CD4-positive, alpha-beta T cell (primary cell): ENCODE measurements around the gene PIAS1. TPM values are rescaled to one million over a fixed set of nuclear protein-coding genes. Genes with fewer than 3 reads are reported as not detected.
A peak's percentile ranks its signal among the peaks of the same experiment; 100 is the strongest.

ENCODE experiments used
- ATAC-seq: fragments of 200-7000 bp; cut with Tn5 transposase; one replicate; pipeline ENCODE4 v1.10.0; 2022; ENCODE audit warnings: mild to moderate bottlenecking; ENCODE audit not compliant: poor library complexity
- CTCF ChIA-PET: fragments of 350-600 bp; sonication (Branson Sonifier 250); formaldehyde crosslinking; loops from one replicate; lab custom pipeline; 2021; ENCODE audit warnings: antibody characterized with exemption, inconsistent platforms; lab: Charles Lee
- POLR2A ChIA-PET: fragments of 350-600 bp; sonication (Branson Sonifier 250); formaldehyde crosslinking; loops from one replicate; lab custom pipeline; 2021; ENCODE audit warnings: antibody characterized with exemption, inconsistent platforms; lab: Charles Lee
- DNase-seq, 14 experiments: peaks; one replicate each; pipeline ENCODE4 v3.0.0-alpha.2; 2013 to 2020; ENCODE audit warnings: mixed read lengths in 2 of 14
- H3K27ac ChIP-seq, 2 donors: one replicate each; pipeline versions ENCODE4 v1.5.1 to v1.7.0; 2013; ENCODE audit warnings: low read length in 2 of 2, low read depth in 1 of 2, mild to moderate bottlenecking in 1 of 2
- H3K27me3 ChIP-seq, 2 experiments: 1 replicate in 1 of 2; 2 replicates in 1 of 2; pipeline versions ENCODE4 v1.6.1 to v1.7.0; 2013; ENCODE audit warnings: low read length in 2 of 2, control low read depth in 1 of 2, mild to moderate bottlenecking in 1 of 2, moderate library complexity in 1 of 2; ENCODE audit not compliant: insufficient read depth in 2 of 2, control insufficient read depth in 1 of 2
- H3K36me3 ChIP-seq: one replicate; pipeline ENCODE4 v1.6.1; 2013; ENCODE audit warnings: low read length, control low read depth; ENCODE audit not compliant: insufficient read depth
- H3K4me1 ChIP-seq: one replicate; pipeline ENCODE4 v1.6.1; 2013; ENCODE audit warnings: low read length, control low read depth; ENCODE audit not compliant: insufficient read depth
- H3K4me3 ChIP-seq: one replicate; pipeline ENCODE4 v1.5.1; 2013; ENCODE audit warnings: mild to moderate bottlenecking, low read length, moderate library complexity
- H3K9me3 ChIP-seq, 2 experiments: 1 replicate in 1 of 2; 2 replicates in 1 of 2; pipeline versions ENCODE4 v1.6.1 to v1.7.0; 2013; ENCODE audit warnings: low read length in 2 of 2, mild to moderate bottlenecking in 2 of 2, control low read depth in 1 of 2, moderate library complexity in 1 of 2; ENCODE audit not compliant: control insufficient read depth in 1 of 2, insufficient read depth in 1 of 2
- H3K27ac Mint-ChIP-seq: one replicate; pipeline ENCODE4 v1.8.0; 2020; ENCODE audit warnings: mixed read lengths
- H3K27me3 Mint-ChIP-seq: one replicate; pipeline ENCODE4 v1.8.0; 2021; ENCODE audit warnings: mixed read lengths
- H3K36me3 Mint-ChIP-seq: one replicate; pipeline ENCODE4 v1.8.0; 2021; ENCODE audit warnings: low read depth, mixed read lengths
- H3K4me1 Mint-ChIP-seq: one replicate; pipeline ENCODE4 v1.8.0; 2021; ENCODE audit warnings: low read depth, mixed read lengths
- H3K4me3 Mint-ChIP-seq: one replicate; pipeline ENCODE4 v1.8.0; 2020; ENCODE audit warnings: mild to moderate bottlenecking, mixed read lengths
- H3K9me3 Mint-ChIP-seq: one replicate; pipeline ENCODE4 v1.8.0; 2020; ENCODE audit warnings: mixed read lengths
- CTCF ChIP-seq: fragments of 200-600 bp; IDR thresholded peaks from one replicate; pipeline ENCODE4 v1.8.0; 2022; ENCODE audit warnings: antibody characterized with exemption, mild to moderate bottlenecking
- intact Hi-C, 2 experiments: fragments of 100-400 bp; cut with DNase I in 1 of 2; cut with micrococcal nuclease in 1 of 2; formaldehyde crosslinking; loops; one replicate each; pipeline versions ENCODE4 v1.15.1 to v1.9.0; 2023 to 2025; cut with DNase I, micrococcal nuclease
- total RNA-seq, 174 experiments: library from RNA in 2 of 174; stranded (reverse) in 2 of 174; gene quantifications; one replicate each; pipeline ENCODE4 v1.2.3 and lab custom pipeline; 2021 to 2026

PIAS1 gene
- total RNA-seq, 2 experiments from 2014 or later: 73.1 to 74.8 TPM

GRCh38 chr15:68192117-68192516, 138.0 kb downstream of the PIAS1 start:
- H3K4me1 Mint-ChIP-seq: no peaks in the 10 kb centered on the region
- CTCF ChIA-PET: no interaction called here
- no peak overlapping the region for H3K4me3 ChIP-seq
- intact Hi-C loops: no loop called here
- H3K4me1 ChIP-seq: no peaks in the 10 kb centered on the region
- TF ChIP-seq CTCF: no peak
- no peaks in the 10 kb centered on the region for H3K9me3 Mint-ChIP-seq
- no peaks in the 10 kb centered on the region for H3K27me3 ChIP-seq
- H3K9me3 ChIP-seq: no peaks in the 10 kb centered on the region
- ATAC-seq: no peak
- peaks cover 70% of the 10 kb centered on the region for H3K36me3 Mint-ChIP-seq
- POLR2A ChIA-PET: no interaction called here
- peaks cover 48% of the 10 kb centered on the region for H3K36me3 ChIP-seq
- H3K27ac ChIP-seq: no peak overlapping the region
- H3K27me3 Mint-ChIP-seq: no peaks in the 10 kb centered on the region
- H3K27ac Mint-ChIP-seq: peak overlapping the region; percentile 36
- no peak overlapping the region for H3K4me3 Mint-ChIP-seq
- DNase-seq: no peak

- peaks cover 41% of the 10 kb centered on the region for H3K36me3 ChIP-seq
- Mint-ChIP-seq H3K27ac (peak overlapping the region; percentile 10), H3K4me1 (no peaks in the 10 kb centered on the region), H3K27me3 (no peaks in the 10 kb centered on the region), H3K36me3 (peaks cover 62% of the 10 kb centered on the region), H3K4me3 (no peak overlapping the region), H3K9me3 (no peaks in the 10 kb centered on the region)
- ChIA-PET POLR2A (no interaction called here), CTCF (no interaction called here)
- no peaks in the 10 kb centered on the region for H3K9me3 ChIP-seq
- ATAC-seq: no peak
- no peak overlapping the region for H3K27ac ChIP-seq
- H3K27me3 ChIP-seq: no peaks in the 10 kb centered on the region
- intact Hi-C loops: no loop called here
- TF ChIP-seq CTCF: no peak
- no peaks in the 10 kb centered on the region for H3K4me1 ChIP-seq
- no peak for DNase-seq
- H3K4me3 ChIP-seq: no peak overlapping the region
Measured at GRCh38 chr15:68192804-68193486, 138.8 kb downstream of the PIAS1 start.

GRCh38 chr15:68195336-68196112, 141.4 kb downstream of the PIAS1 start:
- H3K4me1 ChIP-seq: no peaks in the 10 kb centered on the region
- CTCF ChIA-PET: no interaction called here
- DNase-seq (no peak), ATAC-seq (no peak)
- Mint-ChIP-seq H3K4me1 (no peaks in the 10 kb centered on the region), H3K36me3 (peaks cover 36% of the 10 kb centered on the region), H3K9me3 (no peaks in the 10 kb centered on the region), H3K27ac (peak overlapping the region; percentile 19), H3K4me3 (no peak overlapping the region), H3K27me3 (no peaks in the 10 kb centered on the region)
- H3K27ac ChIP-seq: no peak overlapping the region
- H3K9me3 ChIP-seq: no peaks in the 10 kb centered on the region
- POLR2A ChIA-PET: interaction anchor here (0.6 to 0.7 kb wide), 3 partner anchors 38 to 201 kb away, joined by 3 read pairs; no protein-coding TSS in a partner anchor
- no peak for TF ChIP-seq CTCF
- intact Hi-C loops: no loop called here
- H3K27me3 ChIP-seq: no peaks in the 10 kb centered on the region
- no peak overlapping the region for H3K4me3 ChIP-seq
- H3K36me3 ChIP-seq: peaks cover 22% of the 10 kb centered on the region
